Stomach (tissue), 4 donors: ENCODE data around the gene HMG20A.

Experiments
- CTCF ChIP-seq, 7 experiments: fragments of 450-650 bp in 4 of 7; fragments of 200-600 bp in 3 of 7; sonication (generic) in 3 of 7; IDR thresholded peaks; one replicate each; pipeline ENCODE4 v1.5.1; 2016 to 2019; ENCODE audit warnings: antibody characterized with exemption in 7 of 7, control low read depth in 2 of 7, mild to moderate bottlenecking in 1 of 7
- POLR2A ChIP-seq, 4 donors: fragments of 450-650 bp; IDR thresholded peaks; one replicate each; pipeline ENCODE4 v1.6.1; 2016; ENCODE audit warnings: antibody characterized with exemption in 4 of 4, control low read depth in 2 of 4, mild to moderate bottlenecking in 1 of 4, moderate library complexity in 1 of 4

- TF ChIP-seq CTCF (IDR thresholded peaks at IDR 0.05): no peak
- TF ChIP-seq POLR2A (IDR thresholded peaks at IDR 0.05): no peak
Measured at GRCh38 chr15:77455696-77456321, 35.1 kb downstream of the HMG20A start.
